Erythroblast (primary cell): Measurements from ENCODE around the gene GCHFR.

Source experiments
- DNase-seq, 2 experiments: peaks; one replicate each; lab custom pipeline; 2025; lab: John Stamatoyannopoulos, UW
- GATA1 ChIP-seq: IDR thresholded peaks from 2 replicates; pipeline ENCODE4 v1.6.1; 2011; ENCODE audit warnings: low read depth, mild to moderate bottlenecking, control low read depth, low read length, moderate library complexity
- POLR2A ChIP-seq: IDR thresholded peaks from 2 replicates; pipeline ENCODE4 v1.6.1; 2011; ENCODE audit warnings: mild to moderate bottlenecking, low read length

Gene GCHFR

GRCh38 chr15:40796512-40796911 lies 32.6 kb downstream of the GCHFR start:
- no peak for DNase-seq
- TF ChIP-seq GATA1, result no peak
- TF ChIP-seq POLR2A, result no peak

GRCh38 chr15:40799523-40799922 lies 35.7 kb downstream of the GCHFR start:
- no peak for DNase-seq
- no peak for TF ChIP-seq POLR2A
- TF ChIP-seq GATA1, result no peak

- TF ChIP-seq GATA1, result no peak
- no peak for TF ChIP-seq POLR2A
- DNase-seq, result no peak
Observed at GRCh38 chr15:40803076-40803475, 39.2 kb downstream of the GCHFR start.

- TF ChIP-seq POLR2A (no peak), GATA1 (no peak)
Observed at GRCh38 chr15:40803688-40804087, 39.8 kb downstream of the GCHFR start.

GRCh38 chr15:40806672-40807027 lies 42.8 kb downstream of the GCHFR start:
- no peak for DNase-seq
- TF ChIP-seq POLR2A (no peak), GATA1 (no peak)

More at GRCh38 chr15:40803688-40804087, 39.8 kb downstream of the GCHFR start:
- DNase-seq, result no peak

GRCh38 chr15:40807028-40807887 lies 43.4 kb downstream of the GCHFR start, which contains the start of the genes DNAJC17 and ZFYVE19:
DNAJC17 (minus strand) TSS chr15:40807473; CDS start chr15:40807446, 27 bp downstream.
ZFYVE19 (plus strand) TSS chr15:40807089; CDS start chr15:40807590, 501 bp downstream.
- peak; percentile 97 to 98 for DNase-seq

GRCh38 chr15:40807888-40808461 lies 44.1 kb downstream of the GCHFR start:
- TF ChIP-seq GATA1, result no peak
- no peak for TF ChIP-seq POLR2A
- no peak for DNase-seq

More at GRCh38 chr15:40807028-40807887, 43.4 kb downstream of the GCHFR start, which contains the start of the genes DNAJC17 and ZFYVE19:
- TF ChIP-seq POLR2A, result peak; percentile 79
- no peak for TF ChIP-seq GATA1

GRCh38 chr15:40808861-40809450 lies 45.1 kb downstream of the GCHFR start:
- TF ChIP-seq POLR2A, result no peak
- no peak for TF ChIP-seq GATA1
- no peak for DNase-seq

GRCh38 chr15:40812721-40813425 lies 49.0 kb downstream of the GCHFR start:
- no peak for DNase-seq
- TF ChIP-seq GATA1, result no peak
- TF ChIP-seq POLR2A, result no peak

- no peak for TF ChIP-seq GATA1
- TF ChIP-seq POLR2A, result no peak
- no peak for DNase-seq
Observed at GRCh38 chr15:40815042-40815698, 51.3 kb downstream of the GCHFR start.
